SK-N-MC (cell line): ENCODE measurements around the gene CALM3.

ENCODE experiments used
- DNase-seq: peaks from one replicate; pipeline ENCODE4 v3.0.0-alpha.2; 2011; ENCODE audit warnings: low read depth, low spot score
- H3K27ac ChIP-seq: fragments of 200-600 bp; sonication (generic); 2 replicates; pipeline ENCODE4 v1.5.1; 2016; ENCODE audit warnings: mixed run types
- H3K36me3 ChIP-seq: fragments of 200-600 bp; sonication (generic); 2 replicates; pipeline ENCODE4 v1.6.1; 2017; ENCODE audit warnings: antibody characterized with exemption, low read length, mixed read lengths; ENCODE audit not compliant: insufficient read depth
- H3K4me3 ChIP-seq: fragments of 200-600 bp; sonication (generic); 2 replicates; pipeline ENCODE4 v1.5.1; 2016
- H3K9ac ChIP-seq: fragments of 200-600 bp; sonication (generic); 2 replicates; pipeline ENCODE4 v1.8.0; 2017; ENCODE audit warnings: mixed run types, mixed read lengths; ENCODE audit not compliant: insufficient read length
- H3K9me3 ChIP-seq: fragments of 200-600 bp; sonication (generic); 2 replicates; pipeline ENCODE4 v1.6.1; 2017; ENCODE audit warnings: low read depth, mild to moderate bottlenecking, antibody characterized with exemption, low read length, moderate library complexity, mixed read lengths
- EZH2 ChIP-seq: fragments of 200-600 bp; sonication (generic); IDR thresholded peaks from one replicate; pipeline ENCODE4 v1.6.1; 2017; ENCODE audit warnings: antibody characterized with exemption
- FOXP2 ChIP-seq: optimal IDR thresholded peaks from 2 replicates; pipeline ENCODE3; 2011; ENCODE audit warnings: mild to moderate bottlenecking, moderate library complexity; ENCODE audit not compliant: insufficient read depth; ENCODE audit errors: extremely low read length, control extremely low read depth
- POLR2AphosphoS5 ChIP-seq: IDR thresholded peaks from 2 replicates; pipeline ENCODE4 v1.6.1; 2012; ENCODE audit warnings: mild to moderate bottlenecking, low read depth, low read length, borderline replicate concordance

The CALM3 gene

GRCh38 chr19:46573679-46574498 lies 27.2 kb upstream of the CALM3 start:
- Histone ChIP-seq H3K9ac (no peak overlapping the region), H3K4me3 (peak overlapping the region; percentile 59), H3K27ac (no peak overlapping the region), H3K9me3 (no peaks in the 10 kb centered on the region), H3K36me3 (no peaks in the 10 kb centered on the region)
- DNase-seq: no peak
- TF ChIP-seq EZH2: no peak
- no peak for TF ChIP-seq POLR2AphosphoS5
- TF ChIP-seq FOXP2: no peak

GRCh38 chr19:46574533-46574932 lies 26.6 kb upstream of the CALM3 start:
- TF ChIP-seq EZH2: no peak
- no peak for TF ChIP-seq FOXP2
- no peak for TF ChIP-seq POLR2AphosphoS5
- Histone ChIP-seq H3K9ac (no peak overlapping the region), H3K27ac (no peak overlapping the region), H3K9me3 (no peaks in the 10 kb centered on the region), H3K36me3 (no peaks in the 10 kb centered on the region), H3K4me3 (peak overlapping the region; percentile 59)
- no peak for DNase-seq

GRCh38 chr19:46578450-46578849 lies 22.7 kb upstream of the CALM3 start:
- Histone ChIP-seq H3K36me3 (no peaks in the 10 kb centered on the region), H3K9ac (no peak overlapping the region), H3K4me3 (no peak overlapping the region), H3K27ac (no peak overlapping the region), H3K9me3 (no peaks in the 10 kb centered on the region)
- DNase-seq: no peak
- TF ChIP-seq EZH2 (no peak), FOXP2 (no peak), POLR2AphosphoS5 (no peak)

GRCh38 chr19:46579361-46579879 lies 21.7 kb upstream of the CALM3 start:
- TF ChIP-seq FOXP2: no peak
- no peak for TF ChIP-seq EZH2
- no peak for TF ChIP-seq POLR2AphosphoS5
- H3K9me3 ChIP-seq: no peaks in the 10 kb centered on the region
- H3K9ac ChIP-seq: no peak overlapping the region
- no peak overlapping the region for H3K4me3 ChIP-seq
- no peak for DNase-seq
- no peaks in the 10 kb centered on the region for H3K36me3 ChIP-seq
- no peak overlapping the region for H3K27ac ChIP-seq

GRCh38 chr19:46580247-46580646 lies 20.9 kb upstream of the CALM3 start:
- Histone ChIP-seq H3K36me3 (no peaks in the 10 kb centered on the region), H3K9ac (no peak overlapping the region), H3K4me3 (no peak overlapping the region), H3K9me3 (no peaks in the 10 kb centered on the region), H3K27ac (no peak overlapping the region)
- TF ChIP-seq FOXP2: no peak
- no peak for TF ChIP-seq EZH2
- no peak for TF ChIP-seq POLR2AphosphoS5
- no peak for DNase-seq

GRCh38 chr19:46585539-46585938 lies 15.6 kb upstream of the CALM3 start:
- Histone ChIP-seq H3K9me3 (no peaks in the 10 kb centered on the region), H3K36me3 (no peaks in the 10 kb centered on the region), H3K4me3 (no peak overlapping the region), H3K9ac (no peak overlapping the region), H3K27ac (no peak overlapping the region)
- TF ChIP-seq FOXP2: no peak
- no peak for DNase-seq

- no peak overlapping the region for H3K4me3 ChIP-seq
- H3K9ac ChIP-seq: no peak overlapping the region
- TF ChIP-seq FOXP2 (no peak), POLR2AphosphoS5 (no peak), EZH2 (no peak)
- H3K9me3 ChIP-seq: no peaks in the 10 kb centered on the region
- H3K27ac ChIP-seq: no peak overlapping the region
- no peaks in the 10 kb centered on the region for H3K36me3 ChIP-seq
- DNase-seq: no peak
These were observed 14.8 kb upstream of the CALM3 start for GRCh38 chr19:46586294-46586693.

GRCh38 chr19:46587861-46588260 lies 13.3 kb upstream of the CALM3 start:
- Histone ChIP-seq H3K4me3 (no peak overlapping the region), H3K27ac (no peak overlapping the region), H3K9ac (no peak overlapping the region), H3K36me3 (no peaks in the 10 kb centered on the region), H3K9me3 (no peaks in the 10 kb centered on the region)
- no peak for DNase-seq
- TF ChIP-seq FOXP2: no peak
- TF ChIP-seq EZH2: no peak
- no peak for TF ChIP-seq POLR2AphosphoS5

- Histone ChIP-seq H3K4me3 (no peak overlapping the region), H3K9me3 (no peaks in the 10 kb centered on the region), H3K9ac (no peak overlapping the region), H3K36me3 (no peaks in the 10 kb centered on the region), H3K27ac (no peak overlapping the region)
- no peak for TF ChIP-seq FOXP2
- no peak for TF ChIP-seq POLR2AphosphoS5
- no peak for TF ChIP-seq EZH2
- no peak for DNase-seq
These were observed 9.9 kb upstream of the CALM3 start for GRCh38 chr19:46591254-46591653.
